ENCODE results near the gene PLSCR1.
A peak's percentile ranks its signal among the peaks of the same experiment; 100 is the strongest.

PLSCR1 gene, protein sequence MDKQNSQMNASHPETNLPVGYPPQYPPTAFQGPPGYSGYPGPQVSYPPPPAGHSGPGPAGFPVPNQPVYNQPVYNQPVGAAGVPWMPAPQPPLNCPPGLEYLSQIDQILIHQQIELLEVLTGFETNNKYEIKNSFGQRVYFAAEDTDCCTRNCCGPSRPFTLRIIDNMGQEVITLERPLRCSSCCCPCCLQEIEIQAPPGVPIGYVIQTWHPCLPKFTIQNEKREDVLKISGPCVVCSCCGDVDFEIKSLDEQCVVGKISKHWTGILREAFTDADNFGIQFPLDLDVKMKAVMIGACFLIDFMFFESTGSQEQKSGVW

DNA sequence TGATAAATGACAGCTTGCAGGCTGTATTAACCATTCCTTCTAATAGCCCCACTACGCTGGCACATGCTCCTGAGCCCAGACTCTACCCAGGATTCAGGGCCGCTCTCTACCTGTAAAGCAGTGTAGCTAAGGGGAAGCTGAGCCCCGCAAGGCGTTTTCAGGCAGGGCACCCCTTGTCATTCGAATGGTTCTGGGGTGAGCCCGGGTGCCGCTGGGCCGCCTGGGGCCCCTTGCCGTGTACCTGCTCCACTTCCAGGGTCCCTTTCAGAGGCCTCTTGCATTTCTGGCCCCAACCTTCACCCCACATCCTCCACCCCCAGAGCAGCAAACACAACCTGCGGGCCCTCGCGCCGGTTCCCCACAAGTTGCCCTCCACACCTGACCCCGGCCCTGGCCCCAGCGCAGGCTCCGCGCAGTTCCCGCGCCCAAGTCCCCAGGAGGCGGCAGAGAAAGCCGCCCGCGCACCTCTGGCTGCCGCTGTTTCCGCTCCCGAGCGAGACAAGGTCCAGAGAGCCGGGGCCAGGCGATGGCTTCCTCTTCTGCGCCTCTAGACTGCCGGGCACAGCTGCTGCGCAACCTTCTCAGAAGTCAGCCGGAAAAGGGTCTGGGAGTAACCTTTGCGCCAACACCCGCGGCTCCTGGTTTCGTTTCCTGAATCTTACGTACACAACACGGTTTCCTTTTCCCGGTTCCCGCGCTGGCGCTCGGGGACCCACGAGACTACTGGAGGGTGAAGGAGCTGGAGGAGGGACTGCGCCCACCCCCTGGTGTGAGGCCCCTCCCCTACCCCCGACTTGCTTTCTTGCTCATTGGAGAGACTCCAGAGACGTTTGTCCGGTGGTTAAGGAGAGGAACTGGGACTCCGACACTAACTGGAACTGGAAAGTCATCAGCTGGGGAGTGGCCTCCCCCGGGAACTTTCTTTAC is at the start of gene PLSCR1:
Gene PLSCR1, minus strand, starts transcription at position 606 of the 927 bp plus-strand sequence. CDS start 8,055 bp downstream, outside the sequence.
- peak; percentile 75 to 76 for ATAC-seq

DNA sequence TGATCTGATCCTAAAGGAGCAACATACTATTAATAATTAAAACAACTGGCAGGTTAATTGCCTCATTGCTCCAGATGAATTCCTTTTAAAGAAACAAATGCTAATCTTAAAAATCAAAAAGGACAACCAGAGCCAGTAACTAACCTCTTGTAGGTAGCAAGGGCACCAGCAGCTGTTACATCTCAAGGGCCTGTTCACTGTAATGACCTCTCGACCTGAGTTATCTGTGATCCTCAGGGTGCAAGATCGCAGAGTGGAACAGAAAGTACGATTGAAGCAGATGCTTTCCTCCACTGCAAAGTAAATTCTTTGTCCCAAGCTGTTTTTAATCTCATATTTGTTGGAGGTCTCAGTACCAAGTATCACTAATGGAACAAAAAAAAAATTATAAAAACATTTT is 49.4 kb upstream of the PLSCR1 start:
- ATAC-seq, result no peak

DNA sequence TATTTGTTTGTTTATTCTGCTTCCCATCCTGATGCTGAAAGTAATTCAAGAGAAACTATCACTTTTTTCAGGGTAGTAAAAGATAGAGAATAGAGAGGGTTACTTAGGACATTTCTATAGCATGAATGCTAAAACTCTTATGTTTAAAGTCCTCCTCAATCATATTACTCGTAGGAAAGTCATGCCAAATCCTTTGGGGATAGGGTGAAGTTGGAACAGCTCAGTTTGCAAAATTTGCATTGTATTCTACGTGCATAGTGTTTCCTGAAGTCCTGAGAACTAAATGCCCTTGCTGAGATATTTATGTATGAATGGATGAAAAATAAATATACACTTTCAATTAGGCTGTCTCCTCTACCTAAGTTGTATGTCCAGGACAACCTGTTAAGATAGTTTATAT is 46.1 kb upstream of the PLSCR1 start:
- no peak for ATAC-seq

DNA sequence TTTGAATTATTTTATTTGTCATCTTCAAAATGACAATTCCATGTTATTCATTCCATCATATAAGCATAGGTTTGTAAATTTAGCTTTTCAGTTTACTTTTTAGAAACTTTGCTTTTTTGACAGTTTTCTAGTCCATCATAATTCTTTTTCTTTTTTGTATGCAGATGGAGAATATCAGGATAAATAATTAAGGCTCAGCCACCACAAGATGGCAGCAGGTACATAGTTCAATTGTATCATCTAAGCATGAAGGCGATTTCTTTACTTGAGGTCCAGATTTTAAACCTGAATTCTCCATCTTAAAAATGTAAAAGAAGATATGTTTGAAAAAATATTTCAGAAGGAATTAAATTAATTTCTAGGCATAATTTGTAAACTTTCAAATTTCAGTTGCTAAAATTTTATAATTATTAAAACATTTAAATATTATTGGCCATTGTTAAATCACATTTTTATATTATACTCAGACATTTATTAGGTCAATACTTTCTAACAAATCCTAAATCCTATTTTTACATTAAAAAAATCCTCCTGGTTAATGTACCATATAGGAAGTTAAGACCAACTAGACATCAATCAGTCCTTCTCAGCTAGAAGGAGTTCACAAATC is 45.6 kb upstream of the PLSCR1 start:
- no peak for ATAC-seq

DNA sequence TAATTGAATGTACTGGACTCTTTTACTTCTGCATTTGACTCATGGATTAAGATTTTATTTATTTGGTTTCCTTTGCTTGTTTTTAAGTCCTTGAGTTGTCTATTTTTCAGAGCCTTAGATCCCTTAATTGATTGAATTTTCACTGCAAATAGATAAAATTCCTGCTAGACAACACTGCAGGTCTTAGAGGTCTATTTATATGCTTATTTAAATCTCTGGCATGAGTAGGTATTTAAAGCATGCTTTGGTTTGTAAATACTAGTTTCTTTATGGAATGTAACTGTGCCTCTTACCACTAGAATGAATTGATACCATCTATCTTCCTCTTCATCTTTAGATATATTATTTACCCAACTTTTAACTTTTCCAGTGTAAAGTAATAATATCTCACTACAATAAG is 40.7 kb upstream of the PLSCR1 start:
- no peak for ATAC-seq

DNA sequence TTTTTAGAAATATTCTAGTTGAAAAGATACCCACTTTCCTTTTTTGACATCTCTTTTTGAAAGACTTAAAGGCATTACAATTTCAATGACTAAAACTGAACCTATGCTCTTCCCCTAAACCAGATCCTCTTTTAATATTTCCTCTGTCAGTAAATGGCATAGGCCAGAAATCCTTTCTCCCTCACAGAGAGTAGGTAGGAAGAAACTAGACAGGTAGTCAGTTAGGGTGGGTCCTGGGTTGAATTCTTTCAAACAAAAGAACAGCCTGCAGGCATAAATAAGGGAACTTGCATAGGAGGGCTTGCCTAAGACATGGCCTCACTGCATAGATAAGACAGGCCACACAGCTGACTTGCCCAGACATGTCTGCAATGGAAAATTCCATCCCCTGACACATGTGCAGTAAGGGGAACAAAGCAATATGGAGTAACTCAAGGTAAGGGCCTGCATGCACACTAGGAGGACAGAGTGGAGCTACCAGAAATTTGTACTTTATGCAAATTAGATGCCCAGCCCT is 37.6 kb upstream of the PLSCR1 start:
- ATAC-seq, result no peak

DNA sequence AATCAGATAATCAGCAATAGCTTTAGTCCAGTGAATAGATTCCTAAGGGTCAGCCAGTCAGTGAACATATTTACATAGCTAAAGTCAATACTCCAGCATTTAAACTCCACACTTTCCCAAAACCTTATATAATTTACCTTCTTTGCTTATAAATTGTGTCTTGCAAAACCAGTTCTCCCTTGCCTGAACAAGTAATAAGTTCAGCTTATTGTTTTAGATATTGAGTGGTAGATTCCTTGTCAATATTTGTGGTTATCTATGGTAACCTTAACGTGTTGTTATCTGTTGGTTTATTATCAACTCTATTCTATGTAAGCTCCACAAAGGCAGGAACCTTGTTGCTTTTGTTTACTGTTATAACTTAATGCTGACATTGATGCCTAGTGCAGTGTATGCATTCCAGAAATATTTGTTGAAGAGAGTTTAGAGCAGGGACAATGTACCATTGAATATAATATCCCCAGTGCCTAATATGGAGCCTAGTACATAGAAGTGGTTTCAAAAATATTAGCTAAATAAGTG is 36.7 kb upstream of the PLSCR1 start:
- no peak for ATAC-seq

DNA sequence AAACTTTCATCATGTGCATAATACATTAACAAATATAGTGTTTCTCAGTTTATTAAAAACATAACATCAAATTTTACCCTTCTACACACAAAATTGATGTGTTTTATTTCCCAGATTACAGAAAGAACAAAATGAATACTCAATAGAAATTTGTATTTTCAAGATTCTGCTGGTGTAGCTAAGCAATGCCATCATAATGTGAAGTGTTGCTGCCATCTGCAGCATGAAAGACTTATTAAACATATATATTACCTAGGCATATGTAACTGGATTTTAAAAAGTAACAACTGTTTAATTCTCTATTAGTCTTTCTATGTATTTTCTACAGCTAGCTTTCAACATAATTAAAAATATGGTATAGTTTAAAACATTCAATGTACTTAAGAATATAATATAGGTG is 33.3 kb upstream of the PLSCR1 start:
- ATAC-seq, result no peak

DNA sequence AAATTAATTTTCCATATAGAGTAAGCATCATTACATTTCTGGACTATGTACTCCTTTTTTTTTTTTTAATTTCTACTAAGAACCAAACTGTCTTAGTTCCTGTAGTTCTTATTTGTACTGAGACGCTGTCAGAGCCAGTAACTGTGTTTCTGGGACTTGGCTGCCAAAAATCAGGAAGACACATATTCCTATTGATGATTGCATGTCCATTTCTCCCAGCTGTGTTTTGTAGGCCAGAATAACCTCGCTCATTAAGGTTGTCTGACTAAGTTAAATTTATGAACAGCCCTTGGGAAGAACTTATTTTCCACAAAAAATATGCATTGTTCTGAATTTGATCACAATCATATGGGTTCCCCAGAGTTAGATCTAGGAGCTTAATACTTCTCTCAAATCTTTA is 31.2 kb upstream of the PLSCR1 start:
- ATAC-seq, result no peak

DNA sequence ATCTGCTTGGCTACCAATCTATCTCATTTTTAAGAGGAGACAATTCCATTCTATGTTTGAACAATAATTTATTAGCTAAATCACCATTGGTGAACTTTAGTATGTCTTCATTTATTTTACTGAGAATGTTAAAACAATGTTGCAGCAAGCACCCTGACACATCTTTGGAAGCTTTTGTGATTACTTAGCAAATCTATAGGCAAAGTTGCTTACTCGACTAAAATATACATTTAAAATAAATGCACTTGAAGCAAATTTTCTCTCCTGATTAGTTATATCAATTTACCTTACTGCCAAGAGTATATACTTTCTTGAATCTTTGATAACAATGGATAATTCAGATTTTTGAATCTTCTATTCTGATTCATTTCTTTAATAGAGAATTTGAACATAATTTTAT is 29.8 kb upstream of the PLSCR1 start:
- ATAC-seq, result no peak

DNA sequence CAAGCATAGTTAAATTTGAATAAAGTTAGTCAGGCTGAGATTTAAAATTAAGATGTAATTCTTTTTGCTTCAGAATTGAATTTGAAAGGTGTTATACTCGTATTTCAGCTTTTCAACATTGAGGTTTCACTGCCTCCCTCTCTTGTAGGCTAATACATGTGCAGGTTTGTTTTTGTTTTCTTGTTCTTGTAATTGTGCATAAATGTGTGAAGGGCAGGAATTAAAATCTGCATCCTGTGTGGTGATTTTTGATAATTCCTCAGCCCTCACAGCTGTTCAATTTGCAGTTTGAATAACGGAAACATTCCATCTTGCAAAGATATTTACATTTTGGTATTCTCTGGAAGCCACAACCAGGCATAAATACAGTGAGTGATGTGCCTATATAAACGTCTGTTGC is 24.9 kb upstream of the PLSCR1 start:
- no peak for ATAC-seq

DNA sequence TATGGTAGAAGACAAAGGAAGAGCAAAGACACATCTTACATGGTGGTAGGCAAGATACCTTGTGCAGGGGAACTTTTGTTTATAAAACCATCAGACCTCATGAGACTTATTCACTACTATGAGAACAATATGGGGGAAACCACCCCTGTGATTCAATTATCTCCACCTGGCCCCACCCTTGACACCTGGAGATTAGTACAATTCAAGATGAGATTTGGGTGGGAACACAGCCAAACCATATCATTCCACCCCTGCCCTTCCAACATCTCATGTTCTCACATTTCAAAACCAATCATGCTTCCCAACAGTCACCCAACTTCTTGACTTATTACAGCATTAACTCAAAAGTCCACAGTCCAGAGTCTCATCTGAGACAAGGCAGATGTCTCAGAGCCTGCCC is 21.7 kb upstream of the PLSCR1 start:
- no peak for ATAC-seq

DNA sequence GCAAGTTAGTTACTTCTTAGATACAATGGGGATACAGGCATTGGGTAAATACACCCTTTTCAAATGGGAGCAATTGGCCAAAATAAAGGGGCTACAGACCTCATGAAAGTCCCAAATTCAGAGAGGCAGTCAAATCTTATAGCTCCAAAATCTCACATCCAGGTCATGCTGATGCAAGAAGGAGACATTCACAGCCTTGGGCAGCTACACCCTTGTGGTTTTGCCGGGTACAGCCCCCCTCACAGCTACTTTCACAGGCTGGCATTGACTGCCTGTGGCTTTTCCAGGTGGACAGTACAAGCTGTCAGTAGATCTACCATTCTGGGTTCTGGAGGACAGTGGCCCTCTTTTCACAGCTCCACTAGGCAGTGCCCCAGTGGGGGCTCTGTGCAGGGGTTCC is 17.5 kb upstream of the PLSCR1 start:
- ATAC-seq, result no peak

DNA sequence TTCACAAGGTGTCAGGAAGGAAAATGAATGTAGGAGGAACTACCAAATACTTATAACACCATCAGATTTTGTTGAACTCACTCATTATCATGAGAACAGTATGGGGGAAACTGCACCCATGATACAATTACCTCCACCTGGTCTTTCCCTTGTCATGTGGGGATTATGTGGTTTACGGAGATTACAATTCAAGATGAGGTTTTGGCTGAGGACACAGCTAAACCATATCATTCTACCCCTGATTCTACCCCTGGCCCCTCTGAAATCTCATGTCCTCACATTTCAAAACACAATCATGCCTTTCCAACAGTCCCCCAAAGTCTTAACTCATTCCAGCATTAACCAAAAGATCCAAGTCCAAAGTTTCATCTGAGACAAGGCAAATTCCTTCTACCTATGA is 17.1 kb upstream of the PLSCR1 start:
- ATAC-seq, result no peak

DNA sequence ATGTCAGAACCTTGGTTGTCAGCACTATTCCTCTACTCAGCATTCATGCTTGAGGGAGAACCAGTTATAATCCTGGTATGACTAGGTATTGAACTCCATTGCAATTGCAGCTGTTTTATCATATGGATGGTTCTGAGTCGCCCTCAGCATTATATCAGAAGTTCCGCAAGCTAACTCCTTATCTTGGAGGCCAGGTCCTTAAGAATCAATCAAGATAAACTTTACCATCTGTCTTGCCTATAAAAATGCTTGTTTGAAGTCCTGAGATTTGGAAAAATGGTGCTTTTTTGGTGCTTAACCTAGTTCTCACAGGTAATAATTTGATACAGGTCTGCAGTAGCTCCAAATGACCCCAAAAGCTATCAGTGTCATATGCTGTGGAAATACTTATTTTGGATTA is 16.3 kb upstream of the PLSCR1 start:
- ATAC-seq, result no peak

DNA sequence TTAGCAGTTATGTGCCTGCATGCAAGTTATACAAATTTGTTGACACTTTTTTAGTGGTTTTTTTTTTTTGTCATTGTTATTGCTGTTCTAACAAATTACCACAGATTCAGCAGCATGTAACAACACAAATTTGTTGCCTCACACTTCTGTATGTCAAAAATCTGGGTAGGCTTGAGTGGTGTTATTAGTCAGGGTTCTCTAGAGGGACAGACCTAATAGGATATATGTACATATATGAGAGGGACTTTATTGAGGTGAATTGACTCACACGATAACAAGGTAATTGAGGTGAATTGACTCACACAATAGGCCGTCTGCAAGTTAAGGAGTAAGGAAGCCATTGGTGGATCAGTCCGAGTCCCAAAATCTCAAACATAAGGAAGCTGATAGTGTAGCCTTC is 15.0 kb upstream of the PLSCR1 start:
- no peak for ATAC-seq

DNA sequence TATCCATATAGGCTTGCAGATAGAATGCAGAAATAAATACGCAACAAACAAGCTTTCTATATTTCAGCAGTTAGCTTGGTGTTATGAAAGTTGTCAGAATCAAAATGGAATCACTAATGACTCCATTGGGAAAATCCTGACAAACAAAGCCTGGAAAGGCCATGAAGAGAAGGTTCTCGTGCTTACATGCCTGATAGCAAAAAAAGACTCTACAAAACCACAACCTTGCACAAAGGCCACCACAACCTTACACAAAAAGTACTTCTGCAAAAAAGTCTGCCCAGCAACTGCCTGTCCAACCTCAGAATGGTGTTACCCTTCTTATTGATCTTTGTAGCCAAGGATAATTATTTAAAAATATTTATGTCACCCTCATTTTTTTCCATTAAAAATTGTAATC is 14.4 kb upstream of the PLSCR1 start:
- ATAC-seq, result no peak

DNA sequence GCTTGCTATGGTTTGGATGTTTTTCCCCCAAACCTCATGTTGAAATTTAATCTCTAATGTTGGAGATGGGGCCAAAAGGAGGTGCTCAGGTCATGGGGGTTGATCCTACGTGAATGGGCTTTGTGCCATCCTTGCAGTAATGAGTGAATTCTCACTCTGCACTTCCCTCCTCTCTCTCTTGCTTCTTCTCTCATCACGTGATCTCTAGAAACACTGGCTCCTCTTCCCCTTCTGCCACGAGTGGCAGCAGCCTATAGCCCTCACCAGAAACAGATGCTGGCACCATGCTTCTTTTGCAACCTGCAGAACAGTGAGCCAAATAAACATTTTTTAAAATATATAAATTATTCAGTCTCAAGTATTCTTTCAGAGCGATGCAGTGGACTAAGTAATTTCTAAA is 13.3 kb upstream of the PLSCR1 start:
- no peak for ATAC-seq

DNA sequence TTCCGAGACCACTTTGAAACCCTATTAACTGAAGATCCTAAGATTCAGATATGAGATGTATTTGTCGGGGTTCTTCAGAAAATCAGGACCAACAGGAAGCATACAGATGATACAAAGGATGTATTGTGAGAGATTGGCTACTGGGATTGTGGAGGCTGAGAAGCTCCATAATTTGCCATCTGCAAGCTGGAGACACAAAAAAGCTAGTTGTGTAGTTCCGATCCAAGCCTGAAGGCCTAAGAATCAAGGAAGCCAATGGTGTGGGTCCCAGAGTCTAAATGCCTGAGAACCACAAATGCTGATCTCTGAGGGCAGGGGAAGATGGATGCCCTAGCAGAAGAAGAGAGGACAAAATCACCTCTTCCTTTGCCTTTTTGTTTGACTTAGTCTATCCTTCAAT is 10.9 kb upstream of the PLSCR1 start:
- no peak for ATAC-seq

DNA sequence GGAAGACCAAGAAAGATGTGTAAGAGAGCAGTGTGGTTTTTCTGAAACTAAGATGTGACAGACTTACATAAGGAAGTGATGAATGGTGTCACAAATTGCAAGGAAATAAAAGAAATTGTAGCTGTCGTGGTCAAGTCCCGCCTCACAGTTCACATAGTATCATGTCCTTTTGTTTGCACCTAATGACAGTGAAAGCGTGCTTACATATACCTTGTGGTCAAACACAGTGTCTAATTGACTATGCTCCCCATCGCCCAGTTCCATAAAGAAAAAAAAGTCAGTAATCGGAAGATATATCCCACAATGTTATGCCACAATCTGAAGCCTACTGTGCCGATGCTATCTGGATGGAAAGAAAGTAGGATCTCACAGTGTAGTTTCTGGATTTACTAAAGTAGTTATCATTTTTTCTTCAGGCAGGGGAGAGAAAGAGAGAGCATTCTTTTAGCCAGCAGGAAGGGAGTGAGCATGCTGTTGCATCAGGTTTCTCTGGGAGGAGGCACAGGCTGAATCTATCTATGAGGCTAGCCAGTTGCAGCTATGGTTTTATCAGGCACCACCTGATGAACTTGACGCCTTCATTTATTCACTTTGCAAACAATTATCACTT is 9.8 kb upstream of the PLSCR1 start:
- ATAC-seq, result no peak

DNA sequence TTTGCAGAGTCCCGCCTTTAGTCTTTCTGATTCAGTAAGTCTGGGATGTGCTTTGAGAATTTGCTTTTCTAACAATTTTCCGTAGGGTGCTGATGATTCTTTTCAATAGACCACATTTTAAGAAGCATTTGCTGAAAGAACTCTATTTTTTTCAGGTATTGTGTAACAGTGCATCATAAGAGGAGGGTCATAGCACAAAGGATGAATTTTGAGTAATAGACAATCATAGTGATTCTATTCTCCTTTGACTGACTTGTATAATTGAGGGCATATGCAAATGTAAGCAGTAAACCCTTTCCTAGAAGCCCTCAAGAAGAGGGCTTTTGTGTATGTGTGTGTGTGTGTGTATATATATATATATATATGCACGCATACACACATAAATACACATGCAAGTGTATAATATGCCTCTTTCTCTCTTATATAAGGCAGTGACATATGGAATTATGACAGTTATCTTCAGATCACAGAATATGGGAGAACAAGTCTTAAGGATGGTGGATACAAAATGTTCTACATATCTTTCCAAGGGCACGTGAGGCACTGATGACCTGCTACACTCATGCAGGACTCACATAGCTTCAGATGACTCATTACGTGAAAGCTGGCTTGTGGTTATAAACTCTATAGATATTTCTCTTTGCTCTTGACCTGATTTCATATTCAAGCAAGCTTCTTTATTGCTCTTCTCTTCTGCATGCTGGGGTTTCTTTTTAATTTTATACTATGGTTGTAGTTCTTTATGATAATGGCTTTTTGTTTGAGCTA is 6.5 kb upstream of the PLSCR1 start:
- ATAC-seq, result peak; percentile 72 to 81

DNA sequence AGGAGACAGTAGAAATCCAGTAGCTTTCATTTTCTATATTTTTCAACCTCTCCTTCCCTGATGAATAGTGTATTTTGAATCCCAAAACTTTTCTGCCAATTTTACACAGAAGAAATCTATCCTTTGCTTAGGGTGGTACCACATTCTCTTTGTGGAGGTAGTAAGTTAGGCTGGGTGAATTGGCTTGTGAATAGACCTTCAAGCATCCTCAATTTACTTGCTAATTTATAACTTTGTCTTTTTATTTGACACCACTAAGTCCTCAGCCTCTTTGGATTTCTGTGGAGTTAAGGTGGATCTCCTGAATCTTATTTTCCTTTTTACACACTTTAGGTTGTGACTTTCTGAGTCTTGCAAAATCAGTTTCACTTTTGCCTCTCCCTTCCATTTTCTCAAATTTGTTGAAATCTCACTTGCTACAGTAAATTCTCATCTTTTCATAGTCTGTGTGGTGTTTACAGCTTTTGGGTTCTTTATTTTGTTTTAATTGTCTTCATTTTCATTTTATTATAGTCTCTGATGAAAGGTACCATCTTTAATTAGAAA is 5.7 kb upstream of the PLSCR1 start:
- ATAC-seq, result no peak
